Small intestine (tissue), 16 donors: ENCODE measurements around the gene NDST4. TPM values are rescaled to one million over a fixed set of nuclear protein-coding genes. Genes with fewer than 3 reads are reported as not detected.
A peak's percentile ranks its signal among the peaks of the same experiment; 100 is the strongest.

Experiments
- DNase-seq, 2 donors: peaks; one replicate each; pipeline versions ENCODE4 v3.0.0 to v3.0.0-alpha.2; 2013
- FAIRE-seq: peaks from 2 replicates; lab custom pipeline; 2012; peaks lifted over from hg19 to GRCh38; lab: Jason Lieb, UNC
- H3K27ac ChIP-seq, 3 donors: one replicate each; pipeline ENCODE4 v1.5.1; 2013; ENCODE audit warnings: low read length in 2 of 3, mild to moderate bottlenecking in 2 of 3, control low read depth in 1 of 3, inconsistent platforms in 1 of 3, low read depth in 1 of 3, moderate library complexity in 1 of 3
- H3K27me3 ChIP-seq, 3 donors: one replicate each; pipeline ENCODE4 v1.6.1; 2013; ENCODE audit warnings: low read length in 3 of 3, inconsistent platforms in 1 of 3; ENCODE audit not compliant: control insufficient read depth in 3 of 3, insufficient read depth in 3 of 3
- H3K36me3 ChIP-seq, 3 donors: one replicate each; pipeline ENCODE4 v1.6.1; 2013; ENCODE audit warnings: low read length in 3 of 3, inconsistent platforms in 1 of 3, low read depth in 1 of 3, mild to moderate bottlenecking in 1 of 3, moderate library complexity in 1 of 3; ENCODE audit not compliant: control insufficient read depth in 3 of 3, insufficient read depth in 2 of 3
- H3K4me1 ChIP-seq, 3 donors: one replicate each; pipeline ENCODE4 v1.6.1; 2013; ENCODE audit warnings: low read length in 2 of 3, inconsistent platforms in 1 of 3, low read depth in 1 of 3, mild to moderate bottlenecking in 1 of 3, moderate library complexity in 1 of 3; ENCODE audit not compliant: control insufficient read depth in 3 of 3, insufficient read depth in 2 of 3
- H3K4me3 ChIP-seq, 3 donors: one replicate each; pipeline ENCODE4 v1.5.1; 2013; ENCODE audit warnings: low read length in 3 of 3, control low read depth in 1 of 3, inconsistent platforms in 1 of 3, low read depth in 1 of 3, mild to moderate bottlenecking in 1 of 3, moderate library complexity in 1 of 3
- H3K9me3 ChIP-seq, 2 donors: one replicate each; pipeline ENCODE4 v1.6.1; 2013; ENCODE audit warnings: low read depth in 1 of 2, low read length in 1 of 2; ENCODE audit not compliant: control insufficient read depth in 2 of 2, insufficient read depth in 1 of 2
- WGBS, 3 donors: extraction: QIAGEN DNeasy Blood & Tissue Kit; methylation state at CpG; one replicate each; pipeline ENCODE4 v1.1.7; 2013; 5-methylcytosine and 5-hydroxymethylcytosine counted together
- long read RNA-seq, 10 donors: transcript quantifications; one replicate each; lab custom pipeline, GENCODE V29; 2026
- polyA plus RNA-seq, 4 donors: library from polyadenylated mRNA; stranded (reverse) in 3 of 4; unstranded in 1 of 4; fragments of 200-250 nt in 3 of 4; fragments of 120-200 nt in 1 of 4; gene quantifications; one replicate each; pipeline versions ENCODE4 v1.2.1 to v1.2.3, GENCODE V29; 2013
- donor health status: healthy with polysubstance abuse.
- donor health status: control.
- donor health status: control.
- donor health status: Bipolar disorder and iron deficiency.
- donor health status: healthy.

Gene NDST4
- under 1 TPM in 1 of 4 donors, not detected in 3; 0.46 TPM for polyA plus RNA-seq
- long read RNA-seq, donor 1, result 0 reads
- long read RNA-seq, donor 2, result 0 reads
- long read RNA-seq, donor 3, result 0 reads
- long read RNA-seq, donor 4, result 0 reads
- long read RNA-seq, donor 5, result 0 reads
- long read RNA-seq, donor 6, result 0 reads
- long read RNA-seq, donor 7, result 0 reads
- long read RNA-seq, donor 8, result 0 reads
- long read RNA-seq, donor 9, result 0 reads
- long read RNA-seq, donor 10, result 0 reads

DNA sequence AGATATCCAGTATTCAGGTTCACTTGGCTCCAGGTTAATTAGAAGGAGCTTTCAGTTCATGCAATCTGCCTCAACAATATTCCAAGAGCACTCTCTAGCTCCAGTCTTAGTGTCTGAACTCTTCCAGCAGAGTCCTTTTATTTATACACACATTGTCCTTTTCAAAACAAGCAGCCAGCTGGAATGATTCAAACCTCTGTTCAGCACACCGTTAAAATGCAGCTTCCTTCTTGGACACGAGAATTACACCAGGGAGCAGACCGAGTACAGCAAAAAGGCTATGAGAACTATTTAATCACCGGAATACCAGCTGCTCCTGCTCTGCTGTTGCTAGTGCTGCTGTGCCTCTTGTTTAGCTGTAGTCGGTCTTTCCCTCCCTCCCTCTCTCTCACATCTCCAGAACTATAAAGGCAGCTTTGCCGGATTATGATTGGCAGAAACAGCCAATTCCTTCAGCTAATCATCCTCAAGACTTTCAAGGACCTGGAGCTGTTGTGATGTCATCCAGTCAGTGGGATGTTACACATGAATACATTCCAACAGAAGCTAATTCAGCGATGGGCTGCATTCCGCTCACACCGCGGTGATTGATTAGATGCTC is at the start of gene NDST4:
NDST4 (minus strand) TSS at position 115 of the 601 bp plus-strand sequence. CDS start 36,584 bp downstream, outside the sequence.
- peak within 1 kb of the TSS in 1 of 3 donors; percentile 16 for H3K4me3 ChIP-seq
- no peaks in the 10 kb centered on the region for H3K36me3 ChIP-seq
- 18 to 36% (median 33%) methylated on average over 10 of the region's 10 CpGs for WGBS, 3 donors
- H3K4me1 ChIP-seq, result no peaks in the 10 kb centered on the region
- DNase-seq (peak; percentile 42 to 45), FAIRE-seq (no peak)
- H3K27ac ChIP-seq, result no peak within 1 kb of the TSS
- no peaks in the 10 kb centered on the region for H3K9me3 ChIP-seq
- H3K27me3 ChIP-seq, result no peaks in the 10 kb centered on the region

DNA sequence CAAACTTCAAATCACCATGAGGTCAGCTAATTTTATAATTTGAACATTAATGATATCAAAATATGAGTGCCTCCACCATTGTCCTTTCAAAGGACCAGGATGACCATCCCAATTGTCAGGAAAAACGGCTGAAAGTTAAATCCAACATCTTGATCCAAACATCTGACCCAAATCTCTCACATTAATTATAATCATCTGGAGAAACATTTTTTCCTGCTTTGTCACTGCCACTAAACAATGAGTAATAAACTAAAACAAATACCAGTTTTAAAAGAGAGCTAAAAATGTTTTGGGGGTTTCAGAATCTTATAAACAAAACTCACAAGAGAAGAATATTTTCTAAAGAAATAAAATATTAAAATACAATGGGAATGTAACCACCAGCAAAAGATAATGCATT is 45.7 kb upstream of the NDST4 start:
- WGBS, 3 donors, result 51 to 63% (median 59%) methylated on average over 1 of the region's 1 CpG
- no peaks in the 10 kb centered on the region for H3K36me3 ChIP-seq
- no peak overlapping the region for H3K27ac ChIP-seq
- no peaks in the 10 kb centered on the region for H3K4me1 ChIP-seq
- no peak for DNase-seq
- H3K27me3 ChIP-seq, result no peaks in the 10 kb centered on the region
- H3K9me3 ChIP-seq, result no peaks in the 10 kb centered on the region
- no peak overlapping the region for H3K4me3 ChIP-seq
- FAIRE-seq, result no peak

DNA sequence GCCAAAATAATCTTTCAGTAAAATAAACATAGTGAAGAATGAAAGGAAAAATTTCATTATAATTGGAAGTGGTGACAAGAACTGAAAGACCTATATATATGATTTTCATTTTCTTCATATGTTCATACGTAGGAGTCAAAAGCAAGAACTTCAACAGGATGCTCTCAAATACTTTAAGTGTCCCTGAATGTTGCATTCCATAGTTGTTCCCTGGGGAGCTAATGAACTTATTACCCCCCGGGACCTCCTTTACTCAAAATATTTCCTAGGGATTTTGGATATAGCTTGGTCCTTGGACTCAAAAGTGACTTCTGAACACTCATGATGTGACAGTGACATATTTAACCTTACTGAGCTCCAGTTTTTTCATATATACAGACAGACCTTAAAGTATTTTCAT is 44.9 kb upstream of the NDST4 start:
- no peak for FAIRE-seq
- 76 to 90% (median 89%) methylated on average over 2 of the region's 2 CpGs for WGBS, 3 donors

DNA sequence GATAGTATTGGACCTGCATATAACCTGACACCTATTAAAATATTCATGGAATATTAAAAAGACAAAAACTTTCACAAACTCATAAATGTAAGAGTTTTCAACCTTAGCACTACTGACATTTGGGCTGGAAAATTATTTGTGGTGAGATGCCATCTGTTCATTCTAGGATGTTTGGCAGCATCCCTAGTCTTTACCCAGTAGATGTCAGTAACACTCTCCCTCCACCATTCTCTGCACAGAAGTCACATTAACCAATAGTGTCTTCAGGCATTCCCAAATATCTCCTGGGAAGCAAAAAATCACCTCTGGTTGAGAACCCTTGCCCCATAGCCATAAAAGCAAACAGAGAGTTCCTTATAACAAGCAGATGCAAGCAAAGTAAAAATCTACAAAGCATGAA is 41.4 kb upstream of the NDST4 start:
- no peak overlapping the region for H3K27ac ChIP-seq
- H3K9me3 ChIP-seq, result no peaks in the 10 kb centered on the region
- no peak for FAIRE-seq
- H3K4me1 ChIP-seq, result peaks cover 0 to 5% (median 0%) of the 10 kb centered on the region in 3 donors
- H3K27me3 ChIP-seq, result no peaks in the 10 kb centered on the region
- H3K36me3 ChIP-seq, result no peaks in the 10 kb centered on the region
- no peak overlapping the region for H3K4me3 ChIP-seq
- no peak for DNase-seq

More for the DNA sequence above, 44.9 kb upstream of the NDST4 start:
- H3K4me3 ChIP-seq, result no peak overlapping the region
- H3K27ac ChIP-seq, result no peak overlapping the region
- H3K36me3 ChIP-seq, result no peaks in the 10 kb centered on the region
- no peaks in the 10 kb centered on the region for H3K9me3 ChIP-seq
- no peaks in the 10 kb centered on the region for H3K27me3 ChIP-seq
- H3K4me1 ChIP-seq, result peaks cover 0 to 3% (median 0%) of the 10 kb centered on the region in 3 donors
- no peak for DNase-seq

DNA sequence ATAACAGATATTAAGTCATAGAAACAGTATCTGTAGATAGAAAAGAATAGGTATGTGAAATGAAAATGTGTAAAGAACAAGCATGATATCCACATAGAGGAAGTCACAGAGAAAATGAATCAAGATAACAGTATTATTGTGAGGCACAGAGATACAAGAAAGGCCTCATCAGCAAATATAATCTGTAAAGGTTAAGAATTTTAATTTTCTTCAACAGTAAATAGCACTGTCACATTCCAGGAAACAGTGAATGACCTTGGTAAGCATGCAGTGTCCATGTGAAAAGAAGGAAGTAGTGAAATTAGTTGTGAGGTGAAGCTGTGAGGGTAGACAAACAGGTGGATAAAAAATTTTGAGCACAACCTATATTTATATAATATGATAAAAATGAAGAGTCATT is 39.5 kb upstream of the NDST4 start:
- FAIRE-seq, result no peak

DNA sequence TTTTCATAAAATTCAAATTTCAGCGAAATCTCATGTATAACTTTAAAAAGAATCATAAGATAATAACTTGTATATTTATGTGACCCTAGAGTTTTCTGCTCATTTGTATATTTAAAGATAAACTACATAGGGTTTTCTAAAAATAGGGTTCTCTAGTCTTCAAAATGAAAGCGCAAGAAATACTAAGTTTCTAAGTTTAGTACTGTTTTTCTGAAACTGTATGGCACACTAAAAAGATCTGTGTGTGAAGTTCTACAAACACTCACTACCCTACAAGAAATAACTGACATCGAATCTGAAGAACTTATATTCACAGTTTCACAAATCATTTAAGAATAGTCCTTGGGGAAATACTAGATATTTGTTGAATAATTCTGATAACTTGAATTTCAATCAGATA is 38.7 kb upstream of the NDST4 start:
- WGBS, 3 donors, result 80 to 92% (median 86%) methylated on average over 3 of the region's 3 CpGs
- FAIRE-seq (no peak), DNase-seq (no peak)
- Histone ChIP-seq H3K36me3 (no peaks in the 10 kb centered on the region), H3K27me3 (no peaks in the 10 kb centered on the region), H3K4me1 (peaks cover 0 to 5% (median 0%) of the 10 kb centered on the region in 3 donors), H3K9me3 (no peaks in the 10 kb centered on the region), H3K4me3 (no peak overlapping the region), H3K27ac (no peak overlapping the region)

More for the DNA sequence above, 39.5 kb upstream of the NDST4 start:
- peak in 1 of 2 donors; percentile 22 for DNase-seq
- Histone ChIP-seq H3K9me3 (no peaks in the 10 kb centered on the region), H3K27ac (no peak overlapping the region), H3K27me3 (no peaks in the 10 kb centered on the region), H3K4me1 (peaks cover 0 to 5% (median 0%) of the 10 kb centered on the region in 3 donors), H3K36me3 (no peaks in the 10 kb centered on the region), H3K4me3 (no peak overlapping the region)

DNA sequence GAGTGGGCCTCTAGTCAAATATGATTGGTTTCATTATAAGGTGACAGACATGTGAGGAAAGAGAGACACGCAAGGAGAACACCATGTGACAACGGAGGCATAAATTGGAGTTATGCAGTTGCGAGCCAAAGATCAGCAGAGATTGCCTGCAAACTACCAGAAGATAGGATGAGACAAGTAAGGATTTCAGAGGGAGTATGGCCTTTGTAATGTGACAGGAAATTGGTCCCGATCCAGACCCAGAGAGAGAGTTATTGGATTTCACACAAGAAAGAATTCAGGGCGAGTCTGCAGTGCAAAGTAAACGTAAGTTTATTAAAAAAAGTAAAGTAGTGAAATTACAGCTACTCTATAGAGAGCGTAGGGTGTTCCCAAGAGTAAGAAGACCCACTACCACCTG is 35.7 kb upstream of the NDST4 start:
- Histone ChIP-seq H3K4me3 (no peak overlapping the region), H3K36me3 (no peaks in the 10 kb centered on the region), H3K27me3 (no peaks in the 10 kb centered on the region), H3K27ac (no peak overlapping the region), H3K4me1 (peaks cover 0 to 15% (median 0%) of the 10 kb centered on the region in 3 donors), H3K9me3 (no peaks in the 10 kb centered on the region)
- DNase-seq, result peak in 1 of 2 donors; percentile 22
- no peak for FAIRE-seq
- WGBS, 3 donors, result 77 to 86% (median 78%) methylated on average over 7 of the region's 7 CpGs

DNA sequence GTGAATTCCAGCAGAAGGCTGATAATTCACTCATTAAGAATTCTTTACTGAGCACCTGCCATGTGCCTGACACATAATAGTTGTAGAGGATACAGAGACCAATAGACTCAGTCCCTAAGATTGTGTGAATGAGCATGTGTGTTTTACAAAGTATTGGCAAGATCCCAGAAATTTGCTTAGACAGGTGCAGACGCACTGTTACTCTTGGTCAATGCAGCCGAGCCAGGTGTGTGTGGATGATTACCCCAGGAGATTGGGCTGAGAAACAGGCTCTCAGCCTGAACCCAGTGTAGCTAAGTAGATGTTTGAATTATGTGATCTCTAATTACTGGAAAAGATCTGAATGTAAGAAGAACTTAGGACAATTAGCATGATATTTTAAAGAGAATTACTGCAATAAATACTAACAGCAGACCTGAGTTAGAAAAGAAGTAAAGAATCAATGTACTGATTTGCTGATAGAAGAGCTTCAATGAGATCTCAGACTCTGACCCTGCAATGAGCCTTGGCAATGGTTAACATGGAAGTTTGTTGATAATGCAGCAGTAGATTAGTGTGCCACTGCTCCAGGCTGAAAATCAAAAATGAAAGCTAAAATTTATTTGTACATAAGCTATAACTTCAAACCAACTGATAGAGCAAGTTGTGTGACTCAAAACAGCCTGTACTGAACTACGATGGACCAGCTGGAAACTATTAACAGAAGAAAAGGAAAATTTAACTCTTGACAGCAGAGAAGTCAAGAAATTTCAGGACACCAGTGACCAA is 32.2 kb upstream of the NDST4 start:
- FAIRE-seq (no peak), DNase-seq (peak; percentile 85 to 90)
- Histone ChIP-seq H3K27ac (peak overlapping the region in 1 of 3 donors; percentile 72), H3K27me3 (no peaks in the 10 kb centered on the region), H3K36me3 (no peaks in the 10 kb centered on the region), H3K4me1 (peaks cover 0 to 9% (median 0%) of the 10 kb centered on the region in 3 donors), H3K4me3 (no peak overlapping the region), H3K9me3 (no peaks in the 10 kb centered on the region)
- WGBS, 3 donors, result 15 to 46% (median 31%) methylated on average over 3 of the region's 3 CpGs
